Neural crest cell (in vitro differentiated cells): ENCODE data around the gene PTPRK. TPM values are rescaled to one million over a fixed set of nuclear protein-coding genes. Genes with fewer than 3 reads are reported as not detected.

Experiments used
- DNase-seq: peaks from one replicate; pipeline ENCODE4 v3.0.0; 2021; ENCODE audit warnings: low read depth, mixed read lengths, low spot score
- H3K27ac Mint-ChIP-seq: one replicate; pipeline ENCODE4 v1.8.0; 2021; ENCODE audit warnings: mild to moderate bottlenecking, mixed read lengths; ENCODE audit not compliant: unreplicated experiment
- H3K27me3 Mint-ChIP-seq: 2 replicates; pipeline ENCODE4 v1.8.0; 2021; ENCODE audit warnings: low read depth, mild to moderate bottlenecking, mixed read lengths
- H3K36me3 Mint-ChIP-seq: 2 replicates; pipeline ENCODE4 v1.8.0; 2021; ENCODE audit warnings: low read depth, mild to moderate bottlenecking, mixed read lengths
- H3K4me1 Mint-ChIP-seq: 2 replicates; pipeline ENCODE4 v1.8.0; 2021; ENCODE audit warnings: mixed read lengths
- H3K4me3 Mint-ChIP-seq: one replicate; pipeline ENCODE4 v1.8.0; 2021; ENCODE audit warnings: mild to moderate bottlenecking, mixed read lengths
- H3K9me3 Mint-ChIP-seq: 2 replicates; pipeline ENCODE4 v1.8.0; 2021; ENCODE audit warnings: mixed read lengths
- total RNA-seq: library from RNA; stranded (reverse); gene quantifications from 2 replicates; pipeline ENCODE4 v1.2.1, GENCODE V29; 2021
- TF ChIP-seq, protein P1 (sequence below): fragments of 200-600 bp; sonication (generic); conservative IDR thresholded peaks from 2 replicates; pipeline ENCODE4 v1.5.0; 2021; ENCODE audit warnings: antibody characterized with exemption, mild to moderate bottlenecking

Gene PTPRK
- total RNA-seq, 1 donor from 2014 or later = 30.8 TPM

DNA sequence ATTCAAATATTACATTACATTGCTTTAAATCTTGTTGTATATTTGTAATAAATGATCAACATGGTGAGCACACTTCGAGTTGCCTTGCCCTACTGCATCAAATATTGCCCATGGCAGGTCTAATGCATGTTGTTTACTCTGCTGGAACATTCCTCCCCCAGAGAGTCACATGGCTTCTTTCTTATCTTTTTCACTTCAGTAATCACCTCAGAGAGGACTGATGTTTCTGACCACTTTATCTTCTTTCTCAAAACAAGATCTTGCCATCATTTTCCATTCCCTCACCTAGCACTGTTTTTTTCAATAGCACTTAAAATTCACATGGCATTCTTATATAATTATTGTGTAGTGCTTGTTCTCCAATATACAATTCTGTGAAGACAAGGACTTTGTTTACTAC lies 376.1 kb downstream of the PTPRK start:
- no peaks in the 10 kb centered on the region for H3K36me3 Mint-ChIP-seq
- no peak overlapping the region for H3K4me3 Mint-ChIP-seq
- H3K9me3 Mint-ChIP-seq = no peaks in the 10 kb centered on the region
- TF ChIP-seq, protein P1, sequence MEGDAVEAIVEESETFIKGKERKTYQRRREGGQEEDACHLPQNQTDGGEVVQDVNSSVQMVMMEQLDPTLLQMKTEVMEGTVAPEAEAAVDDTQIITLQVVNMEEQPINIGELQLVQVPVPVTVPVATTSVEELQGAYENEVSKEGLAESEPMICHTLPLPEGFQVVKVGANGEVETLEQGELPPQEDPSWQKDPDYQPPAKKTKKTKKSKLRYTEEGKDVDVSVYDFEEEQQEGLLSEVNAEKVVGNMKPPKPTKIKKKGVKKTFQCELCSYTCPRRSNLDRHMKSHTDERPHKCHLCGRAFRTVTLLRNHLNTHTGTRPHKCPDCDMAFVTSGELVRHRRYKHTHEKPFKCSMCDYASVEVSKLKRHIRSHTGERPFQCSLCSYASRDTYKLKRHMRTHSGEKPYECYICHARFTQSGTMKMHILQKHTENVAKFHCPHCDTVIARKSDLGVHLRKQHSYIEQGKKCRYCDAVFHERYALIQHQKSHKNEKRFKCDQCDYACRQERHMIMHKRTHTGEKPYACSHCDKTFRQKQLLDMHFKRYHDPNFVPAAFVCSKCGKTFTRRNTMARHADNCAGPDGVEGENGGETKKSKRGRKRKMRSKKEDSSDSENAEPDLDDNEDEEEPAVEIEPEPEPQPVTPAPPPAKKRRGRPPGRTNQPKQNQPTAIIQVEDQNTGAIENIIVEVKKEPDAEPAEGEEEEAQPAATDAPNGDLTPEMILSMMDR = no peak
- no peak overlapping the region for H3K27ac Mint-ChIP-seq
- no peaks in the 10 kb centered on the region for H3K27me3 Mint-ChIP-seq
- no peaks in the 10 kb centered on the region for H3K4me1 Mint-ChIP-seq
- DNase-seq = no peak

DNA sequence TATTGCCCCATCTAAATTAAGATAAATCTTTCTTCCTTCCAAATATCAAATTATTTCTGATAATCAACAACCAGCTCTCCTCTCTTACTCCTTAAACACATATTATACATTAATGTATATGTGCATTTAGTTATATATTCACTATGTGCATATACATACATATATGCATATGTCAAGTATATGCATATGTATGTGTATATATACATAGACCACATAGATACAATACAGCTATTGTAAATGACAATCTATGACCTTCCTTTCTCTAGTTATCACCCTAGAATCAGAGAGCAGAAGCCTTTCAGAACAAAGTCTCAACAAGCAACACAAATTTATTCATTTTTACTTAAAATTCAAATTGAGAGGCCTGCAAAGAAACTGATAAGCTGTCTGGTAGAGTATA lies 378.5 kb downstream of the PTPRK start:
- Mint-ChIP-seq H3K27ac (no peak overlapping the region), H3K4me3 (no peak overlapping the region), H3K36me3 (no peaks in the 10 kb centered on the region), H3K27me3 (no peaks in the 10 kb centered on the region), H3K4me1 (peaks cover 6% of the 10 kb centered on the region), H3K9me3 (no peaks in the 10 kb centered on the region)
- TF ChIP-seq, protein P1 = no peak
- no peak for DNase-seq

DNA sequence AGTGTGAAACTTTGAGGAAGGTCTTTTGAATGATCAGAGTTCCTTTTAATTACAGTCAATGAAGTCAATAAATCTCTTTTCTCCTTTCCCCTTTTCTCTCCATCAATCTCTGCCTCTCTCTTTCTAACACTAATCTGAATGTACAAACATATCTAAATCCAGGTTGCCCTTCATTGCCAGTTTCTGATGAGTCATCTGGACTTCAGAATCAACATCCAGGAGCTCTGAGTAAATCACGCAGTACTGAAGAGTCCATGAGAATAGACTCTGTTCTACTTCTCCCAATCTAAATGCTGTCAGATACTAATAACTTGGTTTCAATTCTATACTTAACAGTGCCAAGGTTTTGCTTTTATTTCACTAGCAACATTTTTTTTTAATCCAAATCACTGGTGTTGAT lies 380.9 kb downstream of the PTPRK start:
- Mint-ChIP-seq H3K9me3 (no peaks in the 10 kb centered on the region), H3K4me3 (no peak overlapping the region), H3K27ac (no peak overlapping the region), H3K27me3 (no peaks in the 10 kb centered on the region), H3K36me3 (no peaks in the 10 kb centered on the region), H3K4me1 (peaks cover 6% of the 10 kb centered on the region)
- TF ChIP-seq, protein P1 = no peak
- DNase-seq = no peak

DNA sequence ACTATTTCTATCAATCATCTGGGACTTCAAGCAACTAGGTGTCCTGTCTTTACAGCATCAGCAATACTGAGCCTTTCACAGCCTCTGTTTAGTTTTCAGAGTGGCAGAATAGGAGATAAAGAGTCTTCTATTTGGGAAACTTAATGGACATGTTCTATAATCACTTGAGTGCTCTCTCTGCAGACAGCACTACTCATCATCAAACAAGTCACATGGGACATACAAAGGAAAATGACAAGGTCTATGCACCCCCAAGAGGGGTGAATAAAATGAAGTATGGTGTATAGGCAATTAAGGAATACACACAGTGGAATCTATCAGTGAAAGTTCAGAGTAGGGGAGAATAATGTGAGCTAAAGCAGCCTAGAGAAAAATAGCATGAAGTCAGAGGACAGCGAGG lies 381.7 kb downstream of the PTPRK start:
- H3K27ac Mint-ChIP-seq = peak overlapping the region; percentile 4
- TF ChIP-seq, protein P1 = no peak
- no peaks in the 10 kb centered on the region for H3K36me3 Mint-ChIP-seq
- H3K27me3 Mint-ChIP-seq = no peaks in the 10 kb centered on the region
- no peak for DNase-seq
- no peaks in the 10 kb centered on the region for H3K9me3 Mint-ChIP-seq
- H3K4me3 Mint-ChIP-seq = no peak overlapping the region
- H3K4me1 Mint-ChIP-seq = peaks cover 6% of the 10 kb centered on the region

DNA sequence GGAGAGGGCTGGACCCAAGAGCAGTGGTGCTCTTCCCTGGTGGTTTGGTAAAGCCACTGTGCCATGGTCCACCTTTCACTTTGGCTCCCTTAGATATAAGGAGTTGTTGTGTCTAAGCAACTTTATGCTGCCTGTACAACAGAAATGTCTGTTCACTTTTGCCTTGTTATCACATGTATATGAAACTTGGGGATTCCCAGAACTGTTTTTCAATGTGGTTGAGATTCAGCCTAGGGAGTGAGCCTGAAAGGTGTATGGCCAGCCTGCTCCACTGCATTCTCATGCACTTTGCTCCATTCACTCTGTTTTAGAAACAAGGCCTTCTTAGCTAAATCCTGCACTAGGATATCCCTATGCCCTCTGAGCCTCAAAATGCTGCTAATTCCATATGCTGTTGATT lies 385.1 kb downstream of the PTPRK start:
- TF ChIP-seq, protein P1 = no peak
- Mint-ChIP-seq H3K4me1 (peaks cover 26% of the 10 kb centered on the region), H3K9me3 (no peaks in the 10 kb centered on the region), H3K27ac (no peak overlapping the region), H3K36me3 (no peaks in the 10 kb centered on the region), H3K4me3 (peak overlapping the region; percentile 22), H3K27me3 (no peaks in the 10 kb centered on the region)
- DNase-seq = no peak

DNA sequence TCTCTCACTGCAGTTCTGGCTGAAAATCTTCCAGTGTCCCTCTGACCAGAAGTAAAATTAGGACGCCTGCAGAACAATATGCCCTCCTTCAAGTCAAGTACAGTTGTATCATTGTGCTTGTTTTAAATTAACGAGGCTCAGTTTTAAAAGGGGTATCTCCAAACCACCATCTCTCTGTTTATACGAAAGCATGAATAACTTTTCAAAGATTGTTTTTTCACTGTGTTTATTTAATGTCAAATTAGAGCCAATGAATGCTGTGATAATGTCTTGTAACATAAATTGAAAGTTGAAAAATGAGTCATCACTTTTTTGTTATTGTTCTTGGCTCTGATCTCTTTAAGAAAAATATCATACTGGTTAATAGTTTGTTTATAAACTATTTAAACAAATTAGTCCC lies 388.8 kb downstream of the PTPRK start:
- Mint-ChIP-seq H3K27ac (no peak overlapping the region), H3K4me1 (peaks cover 22% of the 10 kb centered on the region), H3K27me3 (no peaks in the 10 kb centered on the region), H3K4me3 (no peak overlapping the region), H3K36me3 (no peaks in the 10 kb centered on the region), H3K9me3 (no peaks in the 10 kb centered on the region)
- no peak for DNase-seq
- TF ChIP-seq, protein P1 = no peak
